Breast epithelium (tissue), 3 donors: ENCODE results near the gene DMWD.

Source experiments
- POLR2A ChIP-seq: fragments of 450-650 bp; IDR thresholded peaks from one replicate; pipeline ENCODE4 v1.6.1; 2016; ENCODE audit warnings: antibody characterized with exemption, mild to moderate bottlenecking, moderate library complexity
- TF ChIP-seq, protein P1 (sequence below), 3 donors: fragments of 450-650 bp; IDR thresholded peaks; one replicate each; pipeline ENCODE4 v1.5.1; 2016 to 2017; ENCODE audit warnings: antibody characterized with exemption in 3 of 3, mild to moderate bottlenecking in 3 of 3, moderate library complexity in 3 of 3

- TF ChIP-seq, protein P1, sequence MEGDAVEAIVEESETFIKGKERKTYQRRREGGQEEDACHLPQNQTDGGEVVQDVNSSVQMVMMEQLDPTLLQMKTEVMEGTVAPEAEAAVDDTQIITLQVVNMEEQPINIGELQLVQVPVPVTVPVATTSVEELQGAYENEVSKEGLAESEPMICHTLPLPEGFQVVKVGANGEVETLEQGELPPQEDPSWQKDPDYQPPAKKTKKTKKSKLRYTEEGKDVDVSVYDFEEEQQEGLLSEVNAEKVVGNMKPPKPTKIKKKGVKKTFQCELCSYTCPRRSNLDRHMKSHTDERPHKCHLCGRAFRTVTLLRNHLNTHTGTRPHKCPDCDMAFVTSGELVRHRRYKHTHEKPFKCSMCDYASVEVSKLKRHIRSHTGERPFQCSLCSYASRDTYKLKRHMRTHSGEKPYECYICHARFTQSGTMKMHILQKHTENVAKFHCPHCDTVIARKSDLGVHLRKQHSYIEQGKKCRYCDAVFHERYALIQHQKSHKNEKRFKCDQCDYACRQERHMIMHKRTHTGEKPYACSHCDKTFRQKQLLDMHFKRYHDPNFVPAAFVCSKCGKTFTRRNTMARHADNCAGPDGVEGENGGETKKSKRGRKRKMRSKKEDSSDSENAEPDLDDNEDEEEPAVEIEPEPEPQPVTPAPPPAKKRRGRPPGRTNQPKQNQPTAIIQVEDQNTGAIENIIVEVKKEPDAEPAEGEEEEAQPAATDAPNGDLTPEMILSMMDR (IDR thresholded peaks at IDR 0.05), result no peak
- TF ChIP-seq POLR2A, result no peak
Measured at GRCh38 chr19:45793178-45793564, 526 bp upstream of the DMWD start.
